SK-N-SH treated with all-trans-retinoic acid at 6 μM for 48 hours (cell line): ENCODE results near the gene GAMT.

Experiments
- ATAC-seq: fragments of 200-7000 bp; cut with Tn5 transposase; 3 replicates; pipeline ENCODE4 v1.9.1; 2020; ENCODE audit warnings: mild to moderate bottlenecking, moderate library complexity
- ARNTL ChIP-seq: fragments of 450-650 bp; formaldehyde crosslinking; IDR thresholded peaks from 2 replicates; pipeline ENCODE4 v1.5.0; 2020; ENCODE audit warnings: low read depth, mild to moderate bottlenecking, moderate library complexity, borderline replicate concordance
- BACH2 ChIP-seq: fragments of 250-450 bp; sonication (Bioruptor Pico); IDR thresholded peaks from 2 replicates; pipeline ENCODE4 v1.9.0; 2021; ENCODE audit warnings: mild to moderate bottlenecking, borderline replicate concordance
- CREB5 ChIP-seq: fragments of 250-450 bp; sonication (Bioruptor Pico); IDR thresholded peaks from 2 replicates; pipeline ENCODE4 v1.5.1; 2020; ENCODE audit warnings: low read depth, mild to moderate bottlenecking, moderate library complexity
- CSRNP3 ChIP-seq: fragments of 250-450 bp; sonication (Bioruptor Pico); IDR thresholded peaks from 2 replicates; pipeline ENCODE4 v1.5.1; 2021; ENCODE audit warnings: mild to moderate bottlenecking, moderate library complexity
- ESRRG ChIP-seq: fragments of 250-450 bp; sonication (Bioruptor Pico); IDR thresholded peaks from 2 replicates; pipeline ENCODE4 v1.6.1; 2021; ENCODE audit warnings: mild to moderate bottlenecking
- GLIS3 ChIP-seq: fragments of 250-450 bp; sonication (Bioruptor Pico); IDR thresholded peaks from 2 replicates; pipeline ENCODE4 v1.5.0; 2020; ENCODE audit warnings: mild to moderate bottlenecking, moderate library complexity
- ISL1 ChIP-seq: fragments of 250-450 bp; sonication (Bioruptor Pico); IDR thresholded peaks from 2 replicates; pipeline ENCODE4 v2.1.2; 2022; ENCODE audit warnings: mild to moderate bottlenecking, moderate library complexity
- PATZ1 ChIP-seq: fragments of 250-450 bp; sonication (Bioruptor Pico); IDR thresholded peaks from 2 replicates; pipeline ENCODE4 v1.8.0; 2020; ENCODE audit warnings: mild to moderate bottlenecking, moderate library complexity, borderline replicate concordance
- POU6F1 ChIP-seq: fragments of 250-450 bp; sonication (Bioruptor Pico); IDR thresholded peaks from 2 replicates; pipeline ENCODE4 v1.8.0; 2021; ENCODE audit warnings: low read depth, mild to moderate bottlenecking, moderate library complexity, borderline replicate concordance
- PPARA ChIP-seq: fragments of 250-450 bp; sonication (Bioruptor Pico); IDR thresholded peaks from 2 replicates; pipeline ENCODE4 v1.5.0; 2020; ENCODE audit warnings: mild to moderate bottlenecking, borderline replicate concordance
- RARB ChIP-seq: fragments of 250-450 bp; sonication (Bioruptor Pico); IDR thresholded peaks from 2 replicates; pipeline ENCODE4 v1.8.0; 2021; ENCODE audit warnings: mild to moderate bottlenecking, moderate library complexity
- TCF4 ChIP-seq: fragments of 250-450 bp; sonication (Bioruptor Pico); IDR thresholded peaks from 2 replicates; pipeline ENCODE4 v1.8.0; 2021; ENCODE audit warnings: mild to moderate bottlenecking, moderate library complexity, borderline replicate concordance
- TSHZ2 ChIP-seq: fragments of 250-450 bp; sonication (Bioruptor Pico); IDR thresholded peaks from 2 replicates; pipeline ENCODE4 v1.5.0; 2020; ENCODE audit warnings: mild to moderate bottlenecking, moderate library complexity
- ZC3H10 ChIP-seq: fragments of 250-450 bp; sonication (Bioruptor Pico); IDR thresholded peaks from 2 replicates; pipeline ENCODE4 v1.5.1; 2021; ENCODE audit warnings: mild to moderate bottlenecking, moderate library complexity
- ZFP3 ChIP-seq: fragments of 250-450 bp; sonication (Bioruptor Pico); IDR thresholded peaks from 2 replicates; pipeline ENCODE4 v1.5.0; 2020; ENCODE audit warnings: mild to moderate bottlenecking, moderate library complexity
- ZFP30 ChIP-seq: fragments of 450-650 bp; formaldehyde crosslinking; IDR thresholded peaks from 2 replicates; pipeline ENCODE4 v1.5.0; 2022; ENCODE audit warnings: mild to moderate bottlenecking, moderate library complexity
- ZNF565 ChIP-seq: fragments of 450-650 bp; formaldehyde crosslinking; conservative IDR thresholded peaks from 2 replicates; pipeline ENCODE4 v1.5.0; 2020; ENCODE audit warnings: low read depth, mild to moderate bottlenecking, moderate library complexity
- ZNF70 ChIP-seq: fragments of 450-650 bp; formaldehyde crosslinking; IDR thresholded peaks from 2 replicates; pipeline ENCODE4 v1.5.0; 2020; ENCODE audit warnings: mild to moderate bottlenecking, moderate library complexity
- ZNF8 ChIP-seq: fragments of 450-650 bp; formaldehyde crosslinking; IDR thresholded peaks from 2 replicates; pipeline ENCODE4 v1.5.0; 2020; ENCODE audit warnings: mild to moderate bottlenecking, moderate library complexity

GAMT gene

GRCh38 chr19:1427221-1427920 is 26.0 kb upstream of the GAMT start:
- no peak for ATAC-seq
- TF ChIP-seq CREB5 (CRISPR knock-in tag) (no peak), POU6F1 (CRISPR knock-in tag) (no peak), CSRNP3 (CRISPR knock-in tag) (no peak), ESRRG (CRISPR knock-in tag) (no peak), ZFP3 (no peak), BACH2 (no peak), ZNF8 (CRISPR knock-in tag) (no peak), ARNTL (CRISPR knock-in tag) (no peak), PPARA (no peak), TCF4 (CRISPR knock-in tag) (no peak), RARB (CRISPR knock-in tag) (no peak), ISL1 (CRISPR knock-in tag) (no peak), ZNF565 (no peak)

GRCh38 chr19:1426736-1427135 is 25.4 kb upstream of the GAMT start:
- no peak for TF ChIP-seq ZC3H10 (CRISPR knock-in tag)
- no peak for TF ChIP-seq ZNF8 (CRISPR knock-in tag)
- no peak for TF ChIP-seq ZFP30
- no peak for ATAC-seq

GRCh38 chr19:1425902-1426301 is 24.6 kb upstream of the GAMT start:
- no peak for ATAC-seq
- TF ChIP-seq CREB5 (CRISPR knock-in tag) = no peak

- no peak for ATAC-seq
- TF ChIP-seq GLIS3 (CRISPR knock-in tag) (no peak), CSRNP3 (CRISPR knock-in tag) (no peak), ZNF565 (no peak), ISL1 (CRISPR knock-in tag) (no peak), TSHZ2 (CRISPR knock-in tag) (no peak), ZC3H10 (CRISPR knock-in tag) (no peak), ZNF70 (CRISPR knock-in tag) (no peak), BACH2 (no peak), PATZ1 (CRISPR knock-in tag) (no peak), RARB (CRISPR knock-in tag) (no peak), POU6F1 (CRISPR knock-in tag) (no peak), ZFP3 (no peak)
Observed at GRCh38 chr19:1425102-1425837, 23.9 kb upstream of the GAMT start.
